Measurements from ENCODE around the gene SELP. TPM values are rescaled to one million over a fixed set of nuclear protein-coding genes. Genes with fewer than 3 reads are reported as not detected.
A peak's percentile ranks its signal among the peaks of the same experiment; 100 is the strongest.

Gene SELP
- total RNA-seq, 1 donor from 2014 or later: 0.16 TPM

DNA sequence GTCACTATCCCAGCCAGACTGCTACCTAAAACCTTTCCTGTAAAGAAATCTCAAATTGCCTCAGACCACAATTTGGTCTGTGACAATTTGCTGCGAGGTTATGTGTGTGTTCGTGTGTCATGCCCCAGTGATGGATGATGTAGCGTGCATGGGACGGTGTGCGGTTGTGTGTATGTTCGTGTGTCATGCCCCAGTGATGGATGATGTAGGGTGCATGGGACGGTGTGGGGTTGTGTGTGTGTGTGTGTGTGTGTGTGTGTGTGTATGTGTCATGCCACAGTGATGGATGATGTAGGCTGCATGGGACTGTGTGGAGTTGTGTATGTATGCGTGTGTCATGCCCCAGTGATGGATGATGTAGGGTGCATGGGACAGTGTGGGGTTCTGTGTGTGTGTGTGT, 9.4 kb downstream of the SELP start:
- no peak for DNase-seq

DNA sequence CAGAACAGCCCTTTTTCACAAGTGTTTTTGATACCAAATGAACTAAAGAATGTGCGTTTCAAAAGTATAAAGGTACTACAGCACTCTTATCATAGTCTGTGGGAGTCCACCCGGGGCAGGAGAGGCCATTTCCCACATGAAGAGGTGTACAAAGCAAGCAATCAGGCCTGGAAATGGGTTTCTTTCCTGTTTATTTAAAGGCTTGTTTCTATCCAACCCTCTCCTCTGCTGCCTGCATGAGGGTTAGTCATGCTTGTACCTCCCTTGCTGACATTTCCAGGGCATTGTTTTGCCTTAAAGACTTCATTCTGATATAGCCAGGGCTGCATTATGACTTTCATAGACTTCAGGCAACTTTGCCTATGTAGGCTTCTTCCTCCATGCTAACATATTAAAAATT, 11.6 kb downstream of the SELP start:
- no peak for DNase-seq

DNA sequence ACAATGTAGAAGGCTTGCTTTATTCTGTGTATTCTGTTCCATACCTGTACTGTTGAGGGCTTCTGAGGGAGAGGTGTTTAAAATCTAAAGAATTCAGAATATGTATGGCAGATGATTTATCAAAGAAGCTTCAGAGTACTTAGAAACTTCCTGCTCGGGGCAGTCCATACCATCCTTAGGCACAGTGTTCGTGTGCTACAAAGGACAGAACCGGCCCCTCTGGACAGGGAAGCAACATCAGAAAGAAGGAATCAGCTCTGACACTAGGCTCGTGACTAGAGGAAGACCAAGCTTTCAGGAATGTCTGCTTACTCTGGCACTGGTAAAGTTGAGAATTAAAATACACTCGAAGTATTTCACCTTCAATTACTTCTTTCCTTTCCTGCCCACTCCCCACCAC, 14.1 kb downstream of the SELP start:
- no peak for DNase-seq

GRCh38 chr1:169610858-169611257, 19.1 kb downstream of the SELP start:
- no peak for DNase-seq

DNA sequence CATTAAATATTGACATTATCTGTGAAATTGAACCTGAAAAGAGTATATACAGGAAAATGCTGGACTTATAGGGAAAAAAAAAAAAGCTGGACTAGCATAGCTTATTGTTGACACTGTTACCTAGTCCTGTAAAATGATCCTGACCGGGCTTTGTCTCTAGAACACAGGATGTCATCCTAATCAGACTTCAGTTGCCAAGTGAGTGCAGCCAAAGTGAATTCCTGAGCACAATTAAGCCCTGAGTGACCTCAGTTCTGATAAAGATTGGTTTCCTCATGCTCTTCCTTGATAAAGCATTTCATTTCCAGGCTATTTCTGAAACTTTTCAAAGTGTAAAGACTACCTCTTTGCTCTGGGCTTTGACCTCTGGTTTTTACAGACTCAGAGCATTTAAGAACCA, 19.8 kb downstream of the SELP start:
- DNase-seq: no peak

DNA sequence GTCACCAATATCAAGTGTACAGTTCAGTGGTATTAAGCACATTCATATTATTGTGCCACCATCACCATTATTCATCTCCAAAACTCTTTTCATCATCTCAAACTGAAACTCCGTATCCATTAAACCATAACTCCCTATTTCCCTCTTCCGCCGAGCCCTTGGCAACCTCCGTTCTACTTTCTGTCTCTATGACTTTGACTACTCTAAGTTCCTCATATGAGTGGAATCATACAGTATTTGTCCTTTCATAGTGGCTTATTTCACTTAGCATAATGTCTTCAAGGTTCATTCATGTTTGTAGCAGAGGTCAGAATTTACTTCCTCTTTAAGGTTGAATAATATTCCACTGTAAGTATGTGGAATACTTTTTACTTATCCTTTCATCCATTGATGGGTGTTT, 21.7 kb downstream of the SELP start:
- no peak for DNase-seq

- DNase-seq: no peak
Observed at GRCh38 chr1:169604781-169605560, 25.0 kb downstream of the SELP start.

DNA sequence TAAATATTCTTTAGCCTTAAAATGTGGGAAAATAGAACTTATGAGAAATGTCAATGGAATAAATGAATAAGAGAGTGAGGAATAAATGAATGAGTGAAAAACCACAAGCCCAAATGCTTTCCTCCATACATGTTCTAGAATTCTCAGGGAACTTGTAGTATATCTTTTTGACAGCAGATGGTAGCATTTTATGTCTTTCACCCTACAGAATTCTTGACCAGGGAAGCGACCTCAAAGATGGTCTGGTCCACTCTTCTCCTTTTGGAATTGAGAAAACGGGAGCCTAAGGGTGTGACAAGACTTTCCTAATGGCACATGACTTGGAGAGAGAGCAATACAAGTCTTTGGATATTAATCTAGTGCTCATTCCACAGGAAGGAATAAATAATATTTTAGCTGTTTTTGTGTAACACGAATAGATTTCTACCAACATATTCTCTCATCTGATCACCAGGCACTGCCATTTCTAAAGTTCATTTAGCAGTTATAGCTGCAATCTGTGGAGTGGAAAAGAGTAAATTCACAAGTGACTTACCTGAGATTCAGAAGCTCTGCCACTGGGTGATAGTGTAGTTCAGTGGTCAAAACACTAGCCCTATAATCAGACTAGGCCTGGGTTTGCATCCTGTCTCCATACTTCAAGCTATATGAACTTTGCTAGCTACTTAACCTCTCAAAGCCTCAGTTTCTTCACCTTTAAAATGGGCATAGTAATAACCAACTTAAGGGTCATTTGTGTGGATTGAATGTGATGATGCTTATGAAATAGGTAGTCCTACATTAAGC, 28.6 kb downstream of the SELP start:
- DNase-seq: no peak

- no peak for DNase-seq
Observed at GRCh38 chr1:169595764-169596711, 33.9 kb downstream of the SELP start.

- DNase-seq: no peak
Observed at GRCh38 chr1:169594391-169594790, 35.5 kb downstream of the SELP start.

DNA sequence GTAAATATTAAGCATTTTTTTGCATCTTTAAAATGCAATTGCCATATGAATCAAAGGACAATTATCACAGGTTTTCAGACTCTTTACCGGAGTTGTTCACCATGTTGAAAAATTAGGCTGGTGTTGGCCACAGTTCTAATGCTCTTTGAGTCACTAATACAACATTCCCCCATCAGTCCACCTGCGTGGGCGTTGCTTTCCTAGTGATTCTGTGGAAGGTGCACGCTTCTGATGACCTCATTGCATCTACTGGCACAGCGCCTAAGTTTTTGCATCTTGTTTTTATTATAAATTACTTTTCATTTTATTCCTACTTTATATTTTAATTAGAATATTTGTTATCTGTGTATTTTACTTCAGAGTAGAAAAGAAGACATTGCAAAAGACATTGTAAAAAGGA, 39.0 kb downstream of the SELP start:
- DNase-seq: no peak

GRCh38 chr1:169588785-169589485, 41.0 kb downstream of the SELP start:
- DNase-seq: no peak

DNA sequence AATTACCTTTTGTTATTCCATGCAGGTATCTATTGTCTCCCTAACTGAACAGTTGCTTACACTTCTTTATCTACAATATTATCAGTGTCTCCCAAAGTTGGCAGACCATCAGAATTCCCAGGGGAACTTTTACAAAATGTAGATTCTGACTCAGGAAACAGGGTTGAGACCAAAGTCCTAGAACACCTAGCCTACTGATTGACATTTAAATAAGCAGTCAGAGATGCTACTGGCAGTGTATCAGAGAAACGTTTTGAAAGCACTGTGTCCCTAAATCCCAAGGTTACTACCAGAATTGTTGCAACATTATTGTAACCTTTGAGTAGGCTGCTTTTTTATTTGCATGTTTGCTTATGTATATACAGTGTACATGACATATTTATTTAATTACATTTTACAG, 41.8 kb downstream of the SELP start:
- no peak for DNase-seq

DNA sequence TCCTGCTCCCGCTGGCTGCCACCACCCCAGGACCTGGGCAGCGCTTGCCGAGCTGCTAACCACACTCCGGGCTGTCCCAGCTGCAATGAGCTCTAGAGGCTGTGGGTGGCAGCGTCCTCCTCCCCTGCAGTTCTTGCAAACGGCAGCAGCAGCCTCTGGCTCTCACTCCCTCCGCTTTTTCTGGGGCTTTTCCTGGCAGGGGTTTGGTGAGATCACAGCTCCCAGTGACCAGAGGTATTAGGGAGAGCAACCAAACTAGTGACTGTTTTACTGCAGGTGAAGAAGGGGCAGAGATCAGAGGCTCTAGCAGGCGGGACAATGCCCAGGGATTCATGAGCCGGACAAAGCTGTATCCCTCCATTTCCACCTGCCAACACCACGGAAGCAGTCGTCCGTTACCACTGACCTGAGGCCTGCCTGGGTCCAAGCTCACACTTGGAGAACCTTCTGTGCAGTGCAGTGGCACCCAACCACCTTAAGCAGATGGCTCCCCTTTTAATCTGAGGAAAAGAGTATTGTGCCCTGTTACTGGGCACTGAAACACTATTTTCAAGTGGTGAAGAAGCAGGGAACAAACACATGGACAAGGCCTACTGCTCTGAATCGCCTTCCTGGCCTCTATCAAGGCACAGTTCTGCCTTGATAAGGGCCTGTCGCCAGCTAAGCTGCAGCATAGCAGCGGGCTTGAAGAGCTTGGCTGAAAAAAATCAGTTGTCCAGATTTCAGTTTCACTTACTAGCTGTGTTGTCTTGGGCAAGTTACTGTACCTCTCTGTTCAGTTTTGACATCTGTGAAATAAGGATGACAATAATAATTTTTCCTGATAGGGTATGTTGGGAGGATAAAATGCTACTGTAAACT, 43.3 kb downstream of the SELP start, which contains the start of gene F5:
Gene F5, minus strand, starts transcription at position 87 of the 861 bp plus-strand sequence. CDS start 95 bp downstream, outside the sequence.
- DNase-seq: peak; percentile 62

- no peak for DNase-seq
Observed at GRCh38 chr1:169586067-169586394, 43.9 kb downstream of the SELP start.

DNA sequence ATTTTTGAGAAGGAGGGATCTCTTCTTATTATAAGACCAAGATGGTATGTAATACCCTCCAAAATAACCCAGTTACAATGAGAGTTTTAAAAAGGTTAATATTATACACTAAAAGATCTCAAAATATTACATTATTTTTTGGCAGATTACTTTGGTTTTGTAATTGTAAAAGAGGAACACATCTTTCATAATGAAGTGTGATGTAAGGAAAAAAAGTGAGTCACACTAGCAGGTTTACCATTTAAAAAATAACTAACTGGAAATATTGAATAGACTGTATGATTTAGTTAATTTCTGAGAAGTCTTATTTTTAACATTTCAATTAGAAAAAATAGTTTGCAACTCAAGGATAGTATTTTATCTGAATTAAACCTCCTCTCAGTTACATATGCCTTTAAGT, 44.7 kb downstream of the SELP start:
- no peak for DNase-seq

DNA sequence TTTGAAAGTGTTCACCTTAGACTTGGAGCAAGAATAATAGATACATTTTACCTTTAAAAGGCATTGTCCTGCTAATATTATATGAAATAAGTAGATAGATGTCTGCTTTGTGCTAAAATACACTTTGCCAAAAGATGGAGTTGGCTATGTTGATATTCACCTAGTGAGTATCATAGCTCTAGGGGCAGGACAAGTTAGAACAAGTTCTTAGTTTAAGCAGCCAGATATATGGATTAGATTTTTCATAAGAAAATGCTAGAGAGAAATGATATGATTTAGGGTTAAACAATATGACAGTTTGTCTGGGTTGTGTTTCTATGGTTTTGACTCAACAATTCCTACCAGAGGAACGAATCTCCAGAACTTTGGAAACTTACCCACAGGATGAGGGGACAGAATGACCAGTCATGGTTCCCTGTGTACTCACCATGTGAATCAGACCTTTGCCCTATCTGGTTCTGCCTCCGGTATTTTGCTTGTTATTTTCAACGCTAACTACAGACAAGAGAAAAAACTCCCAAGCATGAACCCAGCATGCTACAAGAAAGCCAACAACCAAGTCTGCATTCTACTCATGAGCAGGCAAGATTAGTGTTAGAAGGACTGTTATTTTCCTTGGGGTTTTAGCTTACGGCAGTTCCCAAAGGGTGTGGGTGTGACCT, 45.3 kb downstream of the SELP start:
- no peak for DNase-seq

- no peak for DNase-seq
Observed at GRCh38 chr1:169577981-169578738, 51.8 kb downstream of the SELP start.

- DNase-seq: no peak
Observed at GRCh38 chr1:169576935-169577331, 53.0 kb downstream of the SELP start.
